ENCODE data around the gene NOL8.

Gene NOL8

DNA sequence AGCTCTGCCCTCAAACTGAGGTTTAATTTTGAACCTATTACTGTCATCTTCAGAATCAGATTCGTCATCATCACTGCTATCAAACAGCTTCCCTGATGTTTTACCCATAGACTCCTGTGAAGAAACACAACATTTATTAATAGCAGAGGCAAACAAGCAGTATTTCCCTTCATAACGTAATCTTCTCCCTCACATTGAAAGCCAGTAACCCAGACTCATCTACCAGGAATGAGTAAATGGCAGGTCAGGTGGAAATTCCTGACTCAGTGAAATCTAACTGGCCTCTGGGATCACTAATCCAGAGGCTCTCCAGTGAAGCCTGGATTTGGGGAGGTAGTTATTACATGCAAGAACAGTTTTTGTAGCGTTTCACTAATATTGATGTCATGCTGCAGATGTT lies 14.6 kb downstream of the NOL8 start:
- no peak for DNase-seq

DNA sequence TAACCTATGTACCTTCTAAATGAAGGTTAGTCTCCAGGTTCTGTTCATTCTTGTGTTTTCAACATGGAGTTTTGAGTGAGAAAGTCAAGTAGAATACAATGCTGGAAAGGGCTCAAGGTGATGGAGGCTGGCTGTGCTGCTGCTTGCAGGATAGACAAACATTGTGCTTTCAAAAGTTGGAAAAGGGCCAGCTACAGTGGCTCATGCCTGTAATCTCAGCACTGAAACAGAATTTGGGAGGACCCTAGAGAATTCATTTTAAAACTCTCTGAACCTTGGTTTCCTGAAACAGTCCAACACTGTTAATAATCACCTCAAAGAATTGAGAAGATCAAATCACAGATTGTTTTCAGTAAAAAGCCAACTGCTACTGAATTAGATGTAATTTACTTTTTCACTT lies 16.3 kb downstream of the NOL8 start:
- DNase-seq, result no peak

DNA sequence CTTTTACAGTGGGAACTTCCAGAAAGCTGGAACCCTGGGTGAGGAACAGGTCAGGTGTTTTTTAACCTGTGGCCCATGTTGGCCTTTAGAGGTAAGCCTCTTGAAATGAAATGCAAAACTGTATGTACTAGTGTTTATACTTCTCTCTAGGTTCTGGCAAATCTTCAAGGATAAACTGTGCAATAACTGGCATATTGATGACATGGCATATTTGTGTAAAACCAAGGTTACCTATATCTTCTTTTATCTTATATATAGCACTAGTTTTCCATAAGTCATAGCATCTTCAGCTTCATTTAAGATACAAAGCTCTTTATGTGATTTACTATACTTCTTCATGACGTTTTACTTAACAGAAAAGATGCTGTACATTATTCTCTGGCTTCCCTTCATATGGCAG lies 24.2 kb downstream of the NOL8 start:
- DNase-seq, result no peak

DNA sequence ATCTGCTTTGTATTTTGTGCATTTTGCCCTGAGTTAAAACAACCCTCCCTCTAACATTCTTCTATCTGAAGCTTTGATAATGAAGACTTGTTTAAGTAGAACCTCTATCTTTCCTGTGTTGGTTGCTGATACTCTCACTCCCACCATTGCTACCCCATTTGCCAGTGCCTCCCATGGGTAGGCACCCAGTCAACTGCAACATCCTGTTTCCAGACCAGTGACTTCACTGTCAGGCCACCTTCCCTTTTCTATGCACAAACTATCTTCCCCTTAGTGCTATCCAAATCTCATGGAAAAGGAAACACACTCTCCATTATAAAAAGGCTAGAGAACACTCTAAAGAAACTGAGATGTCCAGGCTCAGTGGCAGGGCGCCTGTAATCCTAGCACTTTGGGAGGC lies 26.0 kb downstream of the NOL8 start:
- no peak for DNase-seq

DNA sequence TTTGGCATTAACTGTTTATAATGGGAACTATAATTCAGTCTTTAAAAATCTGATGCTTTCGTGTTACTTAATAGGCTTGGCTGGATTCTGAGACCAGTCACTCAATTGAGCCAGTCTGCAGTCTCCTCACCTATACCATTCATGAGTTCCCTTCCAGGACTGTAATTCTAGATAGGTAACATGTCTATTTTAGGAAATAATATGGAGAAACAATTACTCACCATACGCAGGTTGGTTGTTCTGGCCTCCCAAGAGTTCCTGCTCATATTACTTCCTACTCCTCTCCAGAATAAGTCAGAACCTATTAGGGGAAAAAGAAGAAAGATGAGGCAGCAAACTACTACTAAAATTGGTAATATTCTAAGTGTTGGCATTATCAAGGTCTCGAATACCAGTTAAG lies 27.1 kb downstream of the NOL8 start:
- DNase-seq, result no peak

DNA sequence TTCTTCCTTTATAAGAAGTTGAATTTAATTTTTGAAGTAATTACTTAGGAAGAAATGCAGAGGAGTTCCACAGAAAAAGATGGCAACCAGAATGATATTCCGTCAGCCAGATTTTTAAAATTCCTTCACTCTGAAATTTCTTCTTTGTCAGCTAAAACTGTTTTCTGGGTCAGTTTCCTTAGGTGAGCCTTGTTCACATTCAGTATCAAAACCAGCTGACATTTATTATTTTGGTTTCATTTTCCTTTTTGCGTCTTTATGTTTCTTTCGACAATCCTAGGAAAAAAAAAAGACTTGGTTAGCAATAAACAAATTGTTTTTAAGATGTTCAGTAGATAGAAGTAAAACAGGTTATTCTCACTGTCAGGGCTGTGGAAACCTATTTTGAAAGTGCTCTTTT lies 27.5 kb downstream of the NOL8 start:
- no peak for DNase-seq

DNA sequence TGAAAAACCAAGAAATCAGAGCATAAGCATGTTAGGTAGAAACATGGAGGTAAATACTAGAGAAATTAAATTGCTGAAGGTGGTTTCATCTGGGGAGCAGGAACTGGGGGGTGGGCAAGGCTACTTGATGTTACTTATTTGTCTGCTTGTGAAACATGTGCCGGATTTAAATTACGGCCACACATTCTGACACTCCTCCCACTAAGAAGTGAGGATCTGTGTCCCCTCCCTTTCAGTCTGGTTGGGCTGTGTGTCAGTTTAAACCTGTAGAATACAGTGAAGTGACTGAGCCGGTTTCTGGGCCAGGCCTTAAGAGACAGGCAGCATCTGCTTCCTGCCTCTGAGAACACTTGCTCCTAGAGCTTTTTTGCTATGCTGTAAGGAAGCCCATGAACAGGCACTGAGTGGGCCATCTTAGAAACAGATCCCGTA lies 29.3 kb downstream of the NOL8 start:
- no peak for DNase-seq

DNA sequence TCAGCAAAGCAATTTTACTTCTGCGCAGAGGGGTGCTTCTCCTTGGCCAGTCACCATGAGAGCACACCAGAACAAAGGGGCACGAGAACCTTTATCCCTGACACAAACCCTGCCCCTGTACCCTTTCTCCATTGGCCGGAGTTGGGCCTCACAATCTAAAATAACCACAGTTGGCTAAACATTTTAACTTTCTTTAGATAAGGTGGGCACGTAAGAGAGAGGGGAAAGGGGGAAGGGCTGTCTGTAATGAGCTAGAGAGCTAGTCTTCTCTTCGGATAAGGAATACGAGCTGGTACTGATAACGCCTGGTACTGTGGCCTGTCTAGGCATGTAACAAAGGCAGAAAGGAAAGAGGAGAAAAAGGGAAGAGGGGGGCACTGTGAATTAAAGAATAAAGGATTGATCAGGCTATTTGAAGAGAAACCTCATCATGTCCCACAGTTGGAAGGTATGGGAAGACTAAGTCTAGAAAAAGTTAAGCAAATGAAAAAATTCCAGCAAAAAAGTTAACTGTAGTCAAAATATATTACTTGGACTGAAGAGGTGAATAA lies 29.8 kb downstream of the NOL8 start:
- no peak for DNase-seq

DNA sequence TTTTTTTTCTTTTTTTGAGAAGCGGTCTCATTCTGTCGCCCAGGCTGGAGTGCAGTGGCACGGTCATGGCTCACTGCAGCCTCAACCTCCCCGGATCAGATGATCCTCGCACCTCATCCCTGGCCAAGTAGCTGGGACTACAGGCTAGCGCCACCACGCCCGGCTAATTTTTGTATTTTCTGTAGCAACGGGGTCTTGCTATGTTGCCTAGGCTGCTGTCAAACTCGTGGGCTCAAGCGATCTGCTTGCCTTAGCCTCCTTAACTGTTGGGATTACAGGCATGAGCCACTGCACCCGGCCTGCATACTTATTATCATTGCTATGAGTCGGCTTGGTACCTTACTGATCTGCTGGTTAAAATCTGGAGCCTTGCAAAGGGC lies 30.9 kb downstream of the NOL8 start:
- DNase-seq, result no peak

DNA sequence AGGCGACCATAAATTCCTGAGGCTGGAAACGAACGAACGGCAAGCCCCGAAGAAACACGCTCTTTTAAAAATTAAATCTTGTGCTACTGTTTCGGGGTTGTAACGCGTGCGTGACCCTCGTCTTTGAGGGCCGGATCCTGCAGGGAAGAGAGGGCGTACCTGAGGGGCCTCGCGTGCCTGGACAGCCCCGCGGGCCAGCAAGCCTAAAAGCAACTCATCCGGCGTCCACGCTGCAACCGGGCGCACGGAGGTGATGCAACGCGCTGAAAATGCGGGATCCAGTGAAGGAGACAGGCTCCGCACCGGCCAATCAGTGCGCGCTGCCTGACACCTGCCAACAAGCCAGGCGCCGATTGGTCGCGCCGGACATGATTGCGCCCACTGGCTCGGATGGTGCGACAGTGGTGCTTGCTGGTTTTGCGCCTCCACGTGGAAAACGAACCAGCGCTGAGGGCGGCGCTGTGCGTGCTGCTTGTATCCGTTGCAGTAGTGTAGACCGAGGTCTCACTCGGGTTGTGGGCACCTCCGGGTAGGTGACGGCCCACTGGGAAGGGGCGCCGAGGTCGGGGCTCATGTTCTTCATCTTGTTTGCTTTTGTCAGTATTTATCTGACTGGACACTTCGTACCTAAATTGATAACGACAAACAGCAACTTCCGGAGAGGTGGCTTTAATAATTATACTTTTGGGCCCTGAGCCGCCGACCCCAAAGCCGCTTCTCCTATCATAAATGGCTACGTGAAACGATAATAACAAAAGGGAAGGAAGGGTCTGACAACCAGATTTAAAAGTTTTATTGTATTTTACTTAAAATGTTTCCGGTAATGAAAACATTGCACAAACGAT lies 31.5 kb downstream of the NOL8 start, which contains the start of gene IARS1:
TSS of gene IARS1 (minus strand) at position 246 of the 845 bp plus-strand sequence. CDS start 4,278 bp downstream, outside the sequence.
- DNase-seq, result peak; percentile 100

DNA sequence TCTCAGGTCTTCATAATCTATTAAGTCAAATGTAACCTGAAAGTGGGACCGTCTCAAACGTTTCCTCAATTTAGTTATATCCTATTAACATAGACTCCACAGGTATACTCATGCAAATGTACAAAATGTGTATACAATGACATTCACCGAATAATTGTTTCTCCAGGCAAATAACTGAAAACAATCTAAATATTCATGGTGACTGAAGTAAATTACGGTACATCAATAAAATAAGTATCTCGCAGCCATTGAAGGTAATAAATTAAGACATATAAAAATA lies 32.1 kb downstream of the NOL8 start:
- DNase-seq, result no peak

DNA sequence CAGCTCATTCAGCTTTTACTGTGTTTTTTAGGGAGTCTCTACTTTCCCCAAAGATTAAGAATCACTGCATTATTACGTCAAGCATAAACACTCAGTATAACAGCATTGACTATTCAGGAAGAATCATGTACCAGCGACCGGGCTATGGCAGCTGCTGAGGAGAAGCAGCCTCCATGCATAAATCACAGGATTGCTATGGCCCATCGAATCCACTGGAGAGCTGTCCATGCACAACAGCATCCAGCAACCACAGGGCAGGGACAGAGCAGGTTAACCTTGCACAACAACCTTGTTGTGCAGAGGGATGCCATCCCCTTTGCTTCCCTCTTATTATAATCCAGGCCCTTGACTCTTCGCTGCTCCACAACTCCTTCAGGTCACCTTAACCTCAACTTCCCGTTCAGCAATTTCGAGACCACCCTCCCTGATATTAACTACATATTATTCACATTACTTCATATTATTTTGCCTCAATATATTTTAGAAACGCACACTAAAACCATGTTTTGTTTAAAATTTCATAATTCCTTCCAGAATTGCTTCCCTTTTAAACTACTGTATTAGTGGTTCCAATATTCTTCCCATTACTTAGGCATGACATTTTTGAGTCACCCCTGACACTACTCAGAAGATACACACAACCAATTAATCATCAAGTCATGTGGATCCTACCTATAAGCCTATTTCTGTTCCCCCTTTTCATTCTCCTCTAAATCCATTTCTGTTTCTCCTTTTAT lies 32.6 kb downstream of the NOL8 start:
- DNase-seq, result peak; percentile 54

DNA sequence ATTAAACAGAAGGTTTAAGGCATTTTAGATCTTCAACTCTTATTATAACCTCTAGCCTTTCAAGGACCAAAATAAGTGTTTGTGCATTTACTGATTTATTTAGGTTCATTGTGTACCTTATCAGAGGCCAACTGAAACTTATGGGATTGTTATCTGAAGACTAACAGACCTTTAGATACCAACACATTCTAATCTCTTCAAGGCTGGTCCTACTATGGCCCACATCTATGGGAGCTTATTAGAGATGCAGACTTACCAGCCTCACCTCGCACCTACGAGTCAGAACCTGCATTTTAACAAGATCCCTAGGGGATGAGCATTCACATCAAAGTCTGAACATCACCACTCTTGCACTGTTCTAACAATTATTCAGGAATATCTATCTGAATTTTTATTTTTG lies 33.6 kb downstream of the NOL8 start:
- DNase-seq, result no peak

DNA sequence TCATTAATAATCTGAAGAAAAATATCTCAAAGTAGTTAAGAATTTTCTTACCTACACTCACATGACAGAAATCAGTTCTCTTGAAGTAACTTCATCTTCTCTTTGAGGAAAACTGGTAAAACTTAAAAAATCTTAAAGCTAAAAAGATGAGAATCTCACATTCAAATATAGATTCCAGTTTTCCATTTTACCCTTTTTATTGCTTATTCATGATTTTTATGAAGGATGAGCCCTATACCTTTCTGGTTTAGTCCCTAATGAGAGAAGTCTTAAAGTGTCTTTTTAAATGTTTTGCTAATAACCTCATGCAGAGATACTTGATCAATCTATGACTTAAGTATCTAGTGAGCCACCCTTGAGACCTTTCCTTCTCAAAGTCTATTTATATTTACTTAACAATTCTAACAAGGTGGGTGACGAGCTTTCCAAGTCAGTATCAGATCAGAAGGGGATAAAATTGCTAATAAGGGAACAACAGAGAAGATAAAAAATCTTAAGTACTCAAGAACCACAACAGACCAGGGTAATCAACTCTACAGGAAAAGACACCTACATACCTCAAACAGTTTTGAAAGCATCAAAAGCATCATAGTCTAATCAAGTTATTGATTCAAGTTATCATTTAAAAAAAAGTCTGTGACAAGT lies 34.2 kb downstream of the NOL8 start:
- DNase-seq, result no peak

DNA sequence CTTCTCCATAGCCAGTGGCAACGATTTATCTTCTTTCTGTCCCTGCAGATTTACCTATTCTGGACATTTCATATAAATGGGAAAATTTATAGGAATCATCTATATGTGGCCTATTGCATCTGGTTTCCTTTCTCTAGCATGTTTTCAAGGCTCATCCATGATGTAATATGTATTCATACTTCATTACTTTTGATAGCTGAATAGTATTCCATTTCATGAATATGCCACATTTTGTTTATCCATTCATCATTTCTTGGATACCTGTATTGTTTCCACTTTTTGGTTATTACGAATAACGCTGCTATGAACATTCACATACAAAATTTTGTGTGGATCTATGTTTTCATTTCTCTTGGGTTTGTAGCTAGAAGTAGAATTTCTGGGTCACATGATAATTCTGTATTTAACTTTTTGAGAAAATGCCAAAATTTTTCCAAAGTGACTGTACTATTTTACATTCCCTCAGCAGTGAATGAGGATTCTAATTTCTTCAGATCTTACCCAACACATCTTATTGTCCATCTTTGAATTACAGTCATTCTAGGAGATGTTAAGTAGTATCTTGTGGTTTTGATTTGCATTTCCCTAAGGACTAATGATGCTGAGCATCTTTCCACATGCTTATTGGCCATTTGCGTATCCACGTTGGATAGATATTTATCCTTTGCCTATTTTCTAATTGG lies 35.3 kb downstream of the NOL8 start:
- DNase-seq, result no peak

DNA sequence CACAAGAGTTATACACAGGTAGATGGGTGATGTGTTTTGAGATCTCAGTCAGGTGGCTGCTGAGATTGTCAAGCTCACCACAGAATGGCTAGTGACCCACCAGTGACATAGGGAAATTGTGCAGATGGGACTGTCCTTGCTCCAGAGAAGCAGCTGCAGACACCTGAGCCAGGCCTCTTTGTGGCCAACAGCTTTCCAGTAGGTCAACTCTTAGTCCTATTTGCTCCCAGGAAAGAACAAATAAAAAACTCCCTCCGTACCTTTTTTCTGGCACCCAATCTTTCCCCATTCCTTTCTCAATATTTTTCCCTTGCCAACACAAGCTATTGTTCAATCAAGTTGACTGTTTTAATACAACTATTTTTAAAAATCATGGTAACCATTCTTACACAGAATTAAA lies 45.8 kb downstream of the NOL8 start:
- no peak for DNase-seq

DNA sequence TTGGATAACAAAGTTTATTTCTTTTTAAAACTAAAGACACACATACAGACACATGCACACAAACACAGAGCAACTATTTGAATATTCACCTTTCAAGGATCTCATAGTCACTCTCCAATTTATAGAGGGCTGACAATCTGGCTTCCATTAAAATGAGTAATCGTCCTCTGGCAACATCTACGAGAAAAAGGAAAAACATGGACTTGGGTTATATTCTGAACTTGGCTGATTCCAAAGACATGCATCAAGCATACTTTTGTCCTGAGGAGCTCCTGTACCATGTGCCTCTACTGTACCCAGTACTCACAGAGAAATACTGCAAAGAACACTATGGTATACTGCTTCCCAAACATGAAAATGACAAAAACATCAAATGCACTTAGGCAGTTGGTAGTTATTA lies 47.0 kb downstream of the NOL8 start:
- no peak for DNase-seq

DNA sequence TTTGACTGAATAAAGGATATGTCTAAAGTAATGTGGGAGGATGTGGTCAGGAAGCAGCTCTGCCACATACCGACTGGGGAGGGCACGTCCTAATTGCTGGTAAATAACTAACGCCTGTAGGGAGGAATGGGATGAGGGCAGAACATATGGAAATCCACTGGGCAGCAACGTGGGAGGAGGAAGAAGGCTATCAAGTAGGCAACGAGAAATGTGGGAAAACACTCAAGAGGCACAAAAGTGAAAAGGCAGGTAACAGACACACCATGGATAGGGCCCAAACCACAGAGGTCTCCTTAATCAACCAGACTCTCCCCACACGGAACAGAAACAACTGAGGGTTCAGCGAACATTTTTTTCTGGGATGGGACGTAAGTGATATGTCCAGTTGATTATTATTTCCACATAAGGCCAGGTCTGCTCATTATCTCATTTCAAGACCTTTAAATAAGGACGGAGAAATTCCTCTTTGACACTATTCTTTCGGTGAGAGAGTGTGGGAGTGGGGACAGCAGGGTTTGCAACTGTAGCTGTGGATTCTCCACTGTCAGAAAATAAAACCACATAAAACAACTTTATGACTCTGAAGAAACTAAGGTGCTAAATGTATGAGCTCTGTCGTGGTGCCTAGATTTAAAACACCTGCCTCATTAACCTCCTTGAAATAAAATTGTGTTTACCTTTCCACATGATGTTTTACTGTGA lies 48.7 kb downstream of the NOL8 start:
- DNase-seq, result no peak

DNA sequence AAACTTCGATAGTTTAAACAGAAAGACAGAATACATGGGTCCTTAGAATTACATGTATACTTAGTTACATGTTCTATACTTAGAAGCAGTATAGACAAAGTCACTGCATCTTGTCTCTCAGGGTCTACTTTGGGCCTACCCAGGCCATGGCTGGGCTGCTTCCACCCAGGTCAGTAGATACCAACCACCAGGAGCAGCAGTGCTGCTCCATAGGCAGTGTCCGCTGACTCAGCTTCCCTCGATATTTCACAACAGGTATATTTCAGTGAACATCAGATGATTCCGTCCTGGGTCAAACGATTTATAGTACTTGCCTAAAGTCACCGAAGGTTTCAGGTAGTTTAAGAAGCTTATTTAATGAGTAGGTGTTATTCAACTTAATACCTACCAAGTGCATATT lies 49.6 kb downstream of the NOL8 start:
- DNase-seq, result no peak

DNA sequence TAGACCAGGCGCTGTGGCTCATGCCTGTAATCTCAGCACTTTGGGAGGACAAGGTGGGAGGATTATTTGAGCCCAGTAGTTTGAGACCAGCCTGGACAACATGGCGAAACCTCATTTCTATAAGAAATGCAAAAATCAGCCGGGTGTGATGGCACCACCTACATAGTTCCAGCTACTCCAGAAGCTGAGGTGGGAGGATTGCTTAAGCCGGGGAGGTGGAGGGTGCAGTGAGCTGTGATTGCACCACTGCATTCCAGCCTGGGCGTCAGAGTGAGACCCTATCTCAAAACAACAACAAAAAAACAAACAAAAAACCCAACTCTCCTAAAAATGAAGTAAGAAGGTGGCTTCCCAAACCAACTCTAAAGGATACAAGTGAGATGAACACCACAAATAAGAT lies 54.6 kb downstream of the NOL8 start:
- no peak for DNase-seq

DNA sequence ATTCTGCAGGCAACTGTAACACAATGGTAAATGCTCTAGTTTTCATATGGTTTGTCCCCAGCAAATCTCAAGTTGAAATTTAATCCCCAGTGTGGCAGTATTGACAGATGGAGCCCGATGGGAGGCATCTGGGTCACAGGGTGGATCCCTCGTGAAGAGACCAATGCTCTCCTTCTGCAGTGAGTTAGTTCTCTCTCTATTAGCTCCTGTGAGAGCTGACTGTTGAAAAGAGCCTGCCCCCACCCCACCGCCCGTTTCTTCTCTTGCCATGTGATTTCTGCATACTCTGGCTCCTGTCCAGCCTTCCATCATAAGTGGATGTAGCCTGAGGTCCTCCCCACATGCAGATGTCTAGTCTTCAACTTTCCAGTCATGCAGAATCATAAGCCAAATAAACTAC lies 58.7 kb downstream of the NOL8 start:
- no peak for DNase-seq

DNA sequence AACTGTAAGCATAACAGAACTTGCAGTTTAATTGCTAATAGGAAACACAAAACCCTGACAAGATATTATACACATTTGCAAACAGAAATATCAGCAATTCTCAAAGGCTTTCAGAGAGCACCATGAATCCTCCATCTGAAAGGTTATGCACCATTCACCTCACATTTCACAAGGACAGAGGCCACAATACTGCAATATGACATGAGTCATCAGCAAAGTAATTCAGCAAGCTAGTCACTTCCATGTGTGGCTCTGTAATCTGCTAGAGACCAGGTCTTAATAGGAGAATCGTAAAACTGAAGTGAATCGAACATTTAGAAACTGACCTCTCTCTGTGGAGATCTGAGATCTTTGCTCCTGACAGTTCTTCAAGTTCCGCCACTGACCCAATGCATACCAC lies 60.0 kb downstream of the NOL8 start:
- DNase-seq, result no peak

DNA sequence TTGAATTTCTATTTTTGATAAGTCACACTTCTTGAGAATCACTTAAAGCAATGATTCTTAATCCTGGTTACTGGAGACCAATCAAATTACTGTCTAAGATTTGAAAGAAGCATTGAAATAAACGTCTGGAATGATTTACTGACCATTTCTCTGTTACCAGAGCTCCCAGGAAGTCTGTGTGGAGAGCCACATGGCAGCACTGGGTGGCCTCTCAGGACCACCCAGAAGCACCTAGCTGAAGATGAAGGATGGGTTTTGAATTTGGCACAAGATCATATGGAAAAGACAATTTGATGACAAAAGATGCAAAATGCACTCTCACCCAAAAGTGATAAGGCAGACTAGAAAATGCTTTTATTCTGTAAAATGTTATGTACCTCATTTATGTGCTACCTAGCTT lies 62.0 kb downstream of the NOL8 start:
- DNase-seq, result no peak
